NCI-H524 treated with DMSO at 0.1 percent for 48 hours (cell line): ENCODE results near the gene TTLL6.
"Not testable (repeated sequence)": the region's sequence is repeated elsewhere in the genome, so short reads cannot be mapped to it uniquely, and the experiment has no call there.

Experiments
- DNase-seq: peaks from one replicate; lab custom pipeline; 2025; lab: John Stamatoyannopoulos, UW

TTLL6 gene

DNA sequence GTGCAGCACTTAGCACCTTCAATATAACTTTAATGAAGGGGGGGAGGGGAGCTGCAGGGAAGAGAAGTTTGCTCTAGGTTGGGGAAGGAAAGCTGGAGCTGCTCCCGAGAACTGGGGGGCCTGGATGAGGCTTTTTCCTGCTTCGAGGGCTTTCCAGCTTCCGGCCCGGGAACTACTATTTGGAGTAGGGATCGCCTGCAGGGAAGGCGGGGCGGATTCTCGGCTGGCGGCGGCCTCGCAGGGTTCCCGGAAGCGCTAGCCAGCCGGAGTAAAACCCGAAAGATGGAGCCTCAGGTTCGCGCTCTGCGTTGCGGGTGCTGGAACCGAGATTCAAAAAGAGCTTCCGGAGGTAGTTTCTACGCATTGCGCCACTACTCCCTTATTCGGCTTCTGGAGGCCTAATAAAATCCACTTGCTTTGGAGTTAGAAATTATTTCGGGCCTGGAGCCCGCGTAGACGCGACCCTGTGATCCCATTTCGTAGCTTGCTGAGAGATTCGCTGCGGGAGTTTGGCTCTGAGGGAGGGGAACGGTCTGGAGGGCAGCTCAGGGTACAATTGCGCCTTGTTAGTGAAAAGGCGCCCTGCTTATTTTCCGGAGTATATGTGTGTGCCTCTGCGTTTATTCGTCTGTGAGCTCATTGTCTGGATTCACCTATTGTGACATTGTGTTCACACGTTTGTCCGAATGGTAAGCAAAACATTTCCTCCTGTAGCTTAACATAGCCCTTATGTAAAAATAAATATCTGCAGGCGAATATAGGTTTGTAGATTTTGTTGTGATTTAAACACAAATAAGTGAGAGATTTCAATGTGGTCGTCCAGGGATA is 93.4 kb downstream of the TTLL6 start:
- no peak for DNase-seq

DNA sequence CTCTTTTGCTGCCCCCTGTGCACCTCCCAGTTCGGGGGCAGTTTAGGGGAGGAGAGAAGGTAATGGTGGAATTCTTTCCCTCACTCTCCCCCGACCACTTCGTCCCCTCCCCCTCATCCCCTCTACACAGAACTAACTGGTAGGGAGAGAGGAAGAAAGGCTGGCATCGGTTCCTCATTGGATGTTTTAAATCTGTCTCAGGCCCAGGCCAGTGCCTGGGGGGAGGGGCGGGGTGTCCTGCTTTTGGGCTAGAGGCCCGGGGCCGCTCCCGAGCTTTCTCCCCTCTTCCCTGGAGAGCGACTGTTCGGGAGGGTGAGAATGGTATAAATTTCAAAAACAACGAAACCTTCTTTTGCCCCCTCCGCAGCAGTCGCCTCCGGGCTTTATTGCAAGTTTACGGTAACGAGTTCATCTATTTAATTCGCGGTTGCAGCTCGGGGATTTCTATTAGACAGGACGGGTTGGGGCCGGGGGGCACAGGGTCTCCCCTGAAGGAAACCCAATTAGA is 94.1 kb downstream of the TTLL6 start, which contains the start of gene PRAC2:
TSS of gene PRAC2 (plus strand) at position 271 of the 508 bp plus-strand sequence. CDS start 1,226 bp downstream, outside the sequence.
- DNase-seq, result no peak

DNA sequence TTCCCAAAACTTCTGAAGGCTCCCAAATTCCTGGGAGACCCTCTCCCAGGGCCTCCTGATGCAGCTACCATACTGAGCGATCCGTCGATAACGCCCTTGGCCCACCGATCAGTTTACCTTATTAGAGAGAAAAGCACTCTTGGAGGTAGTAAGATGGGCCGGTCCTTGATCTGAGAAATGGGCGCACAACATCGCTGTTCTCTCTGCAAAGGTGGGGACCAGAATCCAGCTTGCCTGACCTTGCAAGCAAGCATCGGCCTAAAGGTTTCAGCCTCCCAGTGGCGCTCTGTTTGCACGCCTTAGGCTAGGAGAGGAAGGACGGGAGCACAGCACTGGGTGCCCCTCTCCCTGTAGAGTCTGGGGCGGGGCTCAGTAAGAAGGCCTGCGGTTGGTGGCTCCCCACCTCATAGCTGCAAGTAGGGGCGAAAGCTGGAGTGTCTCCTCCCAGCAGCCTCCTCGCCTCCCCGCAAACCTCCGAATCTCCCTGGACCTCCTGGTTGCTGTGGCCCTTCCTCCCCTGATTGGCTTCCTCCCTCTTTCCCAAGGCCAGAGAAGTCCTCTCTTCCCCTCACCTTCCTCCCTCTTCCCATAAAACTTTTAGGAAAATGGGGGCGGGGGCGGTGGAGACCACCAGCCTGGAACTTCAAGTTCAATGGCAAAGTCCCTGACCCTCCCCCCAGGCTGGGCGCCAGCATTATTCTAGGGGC is 94.7 kb downstream of the TTLL6 start, which contains the start of gene PRAC1:
TSS of gene PRAC1 (minus strand) at position 318 of the 707 bp plus-strand sequence. CDS start at position 192, 126 bp downstream.
- DNase-seq, result no peak

DNA sequence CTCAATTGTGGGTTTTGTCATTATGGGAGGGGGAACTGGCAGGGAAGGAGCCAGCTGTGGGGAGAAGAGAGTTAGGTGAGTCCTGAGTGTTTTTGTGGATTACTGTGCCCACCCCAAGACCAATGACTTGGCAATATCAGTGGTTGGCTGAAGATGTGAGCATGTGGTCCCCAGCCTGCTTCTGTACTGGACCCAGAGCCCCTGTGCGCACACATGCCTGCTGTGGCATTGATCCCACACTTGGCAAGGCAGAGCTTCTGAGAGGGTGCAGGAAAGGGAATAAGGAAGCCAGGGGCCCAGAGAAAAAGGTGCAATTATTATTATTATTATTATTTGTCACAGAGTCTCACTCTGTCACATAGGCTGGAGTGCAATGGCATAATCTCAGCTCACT is 96.0 kb downstream of the TTLL6 start:
- DNase-seq, result no peak

DNA sequence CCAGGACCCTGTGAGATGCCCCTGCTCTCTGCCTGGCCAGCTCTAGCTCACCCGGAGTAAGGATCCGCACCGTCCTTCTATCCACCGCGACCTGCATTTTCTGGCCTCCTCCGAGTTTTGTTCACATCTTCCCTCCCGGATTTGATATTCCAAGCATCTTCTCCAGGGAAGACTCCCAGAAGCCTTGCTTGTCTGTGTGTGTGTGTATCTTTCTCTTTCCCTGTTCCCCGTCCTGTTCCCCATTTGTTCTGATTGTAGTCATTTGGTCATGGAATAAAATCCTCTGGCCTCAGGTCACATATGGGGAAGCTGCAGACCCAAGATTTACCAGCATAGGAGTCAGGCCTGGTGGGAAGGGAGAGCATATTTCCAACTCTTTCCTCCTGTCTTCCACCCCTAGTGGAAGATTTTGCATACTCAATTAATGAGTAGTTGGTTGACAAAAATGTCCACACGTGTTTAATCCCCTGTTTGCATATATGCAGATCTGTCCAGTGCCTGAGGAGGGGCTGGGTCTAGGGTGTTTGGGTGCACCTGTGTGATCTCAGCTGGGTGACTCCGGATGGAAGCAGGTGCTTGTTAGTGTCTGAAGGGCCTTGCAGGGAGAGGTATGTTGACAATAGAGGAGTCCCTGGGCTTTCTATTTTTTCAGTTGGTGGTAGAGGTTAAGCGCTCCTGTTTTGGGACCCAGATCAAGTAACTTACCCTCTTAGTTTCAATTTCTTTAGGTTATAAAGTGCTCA is 96.6 kb downstream of the TTLL6 start:
- no peak for DNase-seq

- DNase-seq, result no peak
Observed at GRCh38 chr17:48719642-48720265, 97.3 kb downstream of the TTLL6 start.

GRCh38 chr17:48718761-48719641 is 98.0 kb downstream of the TTLL6 start:
- DNase-seq, result no peak

DNA sequence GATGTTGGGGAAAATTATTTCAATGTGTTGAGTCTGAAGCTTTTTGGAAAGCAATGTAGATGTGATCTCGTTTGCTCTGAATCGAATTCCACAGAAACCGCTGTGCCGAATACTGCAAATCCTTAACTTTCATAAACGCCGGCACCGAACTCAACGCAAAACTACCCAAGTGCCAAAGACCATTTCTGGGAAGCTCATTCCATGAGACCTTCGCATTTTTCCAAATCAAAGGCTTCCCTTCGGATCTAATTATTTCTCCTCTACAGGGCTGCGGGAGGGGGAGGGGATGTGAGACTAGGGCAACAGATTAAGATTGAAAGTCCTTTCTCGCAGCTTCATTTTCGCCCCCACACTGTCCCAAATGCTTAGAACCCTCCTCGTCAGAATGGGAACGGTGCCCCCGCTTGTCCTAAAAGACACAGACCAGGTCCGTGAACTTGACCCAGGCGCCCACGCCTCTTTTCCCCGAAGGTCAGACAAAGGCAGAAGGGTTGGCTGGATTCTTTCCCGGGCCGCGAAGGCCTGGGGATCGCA is 98.7 kb downstream of the TTLL6 start:
- DNase-seq, result no peak

DNA sequence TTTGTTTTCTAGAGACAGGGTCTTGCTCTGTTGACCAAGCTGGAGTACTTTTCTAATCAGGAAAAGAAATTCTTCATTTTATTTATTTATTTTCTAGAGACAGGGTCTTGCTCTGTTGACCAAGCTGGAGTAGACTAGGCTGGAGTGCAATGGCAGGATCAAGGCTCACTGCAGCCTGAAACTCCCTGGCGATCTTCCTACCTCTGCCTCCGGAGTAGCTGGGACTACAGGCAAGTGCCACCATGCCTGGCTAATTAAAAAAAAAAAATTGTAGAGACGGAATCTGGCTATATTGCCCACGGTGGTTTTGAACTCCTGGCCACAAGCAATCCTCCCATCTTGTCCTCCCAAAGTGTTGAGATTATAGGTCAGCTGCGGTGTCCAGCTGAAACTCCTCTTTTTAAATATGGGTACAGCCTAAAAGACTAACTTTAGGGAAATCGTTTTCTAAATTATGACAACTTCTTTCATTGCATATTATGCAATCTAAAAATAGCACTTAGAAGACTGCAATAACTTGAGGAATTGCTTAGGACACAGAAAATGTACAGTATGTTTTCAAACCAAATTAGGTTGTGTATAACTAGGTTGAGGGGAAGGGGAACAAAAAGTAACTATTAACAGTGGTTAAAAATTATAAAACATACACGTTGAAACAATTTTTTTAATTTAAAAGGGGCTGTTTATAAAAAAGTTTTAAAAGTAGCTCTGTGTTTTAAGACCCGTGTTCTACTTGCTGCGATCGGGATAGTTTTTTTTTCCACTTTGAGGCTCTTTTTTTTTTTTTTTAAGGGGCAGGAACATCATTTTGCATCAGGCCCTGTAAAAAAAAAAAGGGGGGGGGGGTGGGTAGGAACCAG is 99.4 kb downstream of the TTLL6 start:
- DNase-seq, result no peak

- DNase-seq, result not testable (repeated sequence)
Observed at GRCh38 chr17:48716549-48716948, 100.5 kb downstream of the TTLL6 start.

DNA sequence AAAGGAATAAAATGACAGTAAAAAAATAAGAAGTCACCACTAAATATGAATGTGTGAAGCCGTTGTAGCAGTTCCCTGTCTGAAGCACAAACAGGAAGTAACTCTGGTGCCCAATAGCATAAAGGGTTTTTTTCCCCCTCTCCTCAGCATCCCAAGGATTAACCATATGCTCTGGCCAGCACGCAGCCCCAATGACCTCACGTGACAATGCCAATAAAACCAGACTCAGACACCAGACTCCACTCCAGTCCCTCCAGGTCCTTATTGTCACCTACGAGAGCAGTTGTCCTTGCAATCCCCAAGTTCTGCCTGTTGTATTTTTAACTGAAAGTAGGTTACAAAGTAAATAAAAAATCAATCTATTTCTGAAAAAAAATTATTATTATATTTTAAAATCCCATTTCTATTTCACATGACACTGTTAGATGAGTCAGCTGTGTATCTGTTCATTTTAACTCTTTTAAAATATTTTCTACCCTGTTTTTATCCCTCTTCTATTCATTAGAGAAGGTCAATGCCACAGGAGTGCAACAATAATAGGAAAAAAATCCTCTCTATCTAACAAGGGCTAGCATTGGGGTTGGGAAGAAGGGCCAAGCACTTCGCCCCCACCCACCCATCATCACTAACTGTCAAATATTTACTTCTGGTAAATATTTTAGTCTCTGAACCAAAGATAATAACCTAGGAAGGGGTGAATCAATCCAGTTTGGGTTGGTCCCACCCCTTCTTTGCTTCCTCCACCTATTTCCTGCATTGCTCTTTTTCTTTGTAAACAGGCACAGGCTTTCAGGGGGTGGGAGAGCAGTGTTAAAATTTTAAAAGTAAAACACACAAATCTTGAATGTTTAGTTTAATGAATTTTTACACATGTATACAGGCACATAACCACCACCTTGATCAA is 101.3 kb downstream of the TTLL6 start:
- peak; percentile 54 for DNase-seq
